GM18909 (cell line): ENCODE data around the gene NCK1.
A peak's percentile ranks its signal among the peaks of the same experiment; 100 is the strongest.
"Not testable (repeated sequence)": the region's sequence is repeated elsewhere in the genome, so short reads cannot be mapped to it uniquely, and the experiment has no call there.

Experiments used
- ATAC-seq: cut with Tn5 transposase; IDR thresholded peaks from one replicate; pipeline ENCODE4 v1.9.1; 2021; ENCODE audit warnings: mild to moderate bottlenecking; ENCODE audit not compliant: unreplicated experiment, poor library complexity

Gene NCK1

DNA sequence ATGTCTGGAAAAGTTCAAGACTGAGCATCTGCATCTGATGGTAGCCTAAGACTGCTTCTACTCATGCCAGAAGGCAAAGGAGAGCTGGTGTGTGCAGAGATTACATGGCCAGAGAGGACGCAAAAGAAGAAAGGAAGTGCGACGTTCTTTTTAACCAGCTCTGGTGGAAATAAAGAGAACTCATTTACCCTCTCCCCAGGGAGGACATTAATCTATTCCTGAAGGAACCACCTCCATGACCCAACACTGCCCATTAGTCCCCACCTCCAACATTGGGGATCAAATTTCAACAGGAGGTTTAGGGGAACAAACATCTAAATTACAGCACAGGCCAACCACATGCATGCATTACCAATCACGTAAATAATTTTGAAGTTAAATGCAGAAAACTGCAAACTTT is 1.5 kb upstream of the NCK1 start:
- no peak for ATAC-seq

DNA sequence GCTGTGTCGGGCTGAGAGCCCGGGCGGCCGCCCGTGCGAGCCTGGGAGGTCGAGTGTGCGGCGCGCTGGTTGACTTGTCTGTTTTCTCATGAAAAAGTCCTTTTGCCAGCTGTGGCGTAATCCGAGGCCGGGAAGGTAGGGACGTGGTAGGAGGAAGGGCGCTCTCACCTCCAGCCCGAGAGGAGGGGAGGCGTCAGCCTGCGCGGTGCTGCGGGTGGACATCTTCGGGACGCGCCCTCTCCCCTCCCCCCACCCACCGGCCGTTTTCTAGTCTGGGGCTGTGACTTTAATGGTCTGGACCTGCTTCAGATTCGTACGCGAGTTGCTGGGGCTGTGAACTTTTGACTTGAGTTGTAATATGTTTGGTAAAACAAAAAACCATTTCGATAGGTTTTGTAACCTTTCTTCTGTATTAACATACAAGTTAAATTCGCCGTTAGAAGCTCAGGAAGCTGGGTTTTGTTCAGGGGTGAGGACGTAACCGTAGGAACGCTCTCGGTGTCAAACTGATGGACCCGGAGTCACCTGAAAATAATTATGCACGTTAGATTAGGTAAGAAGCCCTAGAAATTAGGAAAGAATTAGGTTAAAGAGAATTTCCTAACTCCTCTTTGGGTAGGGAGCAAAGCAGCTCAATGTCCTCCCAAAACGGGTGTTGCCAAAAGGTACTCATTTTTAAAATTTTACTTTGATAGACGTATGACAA is 762 bp downstream of the NCK1 start:
- peak; percentile 24 for ATAC-seq

- no peak for ATAC-seq
Observed at GRCh38 chr3:136869282-136869681, 7.3 kb downstream of the NCK1 start.

DNA sequence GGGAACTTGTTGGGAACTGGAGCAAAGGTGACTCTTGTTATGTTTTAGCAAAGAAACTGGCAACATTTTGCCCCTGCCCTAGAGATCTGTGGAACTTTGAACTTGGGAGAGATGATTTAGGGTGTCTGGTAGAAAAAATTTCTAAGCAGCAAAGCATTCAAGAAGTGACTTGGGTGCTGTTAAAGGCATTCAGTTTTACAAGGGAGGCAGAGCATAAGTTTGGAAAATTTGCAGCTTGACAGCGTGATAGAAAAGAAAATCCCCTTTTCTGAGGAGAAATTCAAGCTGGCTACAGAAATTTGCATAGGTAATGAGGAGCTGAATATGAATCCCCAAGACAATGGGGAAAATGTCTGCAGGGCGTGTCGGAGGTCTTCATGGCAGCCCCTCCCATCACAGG is 10.2 kb downstream of the NCK1 start:
- not testable (repeated sequence) for ATAC-seq

DNA sequence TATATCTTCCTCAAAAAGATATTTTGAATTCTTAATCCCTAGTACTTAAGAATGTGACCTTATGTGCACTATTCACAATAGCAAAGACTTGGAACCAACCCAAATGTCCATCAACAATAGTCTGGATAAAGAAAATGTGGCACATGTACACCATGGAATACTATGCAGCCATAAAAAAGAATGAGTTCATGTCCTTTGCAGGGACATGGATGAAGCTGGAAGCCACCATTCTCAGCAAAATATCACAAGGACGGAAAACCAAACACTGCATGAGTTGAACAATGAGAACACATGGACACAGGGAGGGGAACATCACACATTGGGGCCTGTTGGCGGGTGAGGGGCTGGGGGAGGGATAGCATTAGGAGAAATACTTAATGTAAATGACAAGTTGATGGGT is 17.5 kb downstream of the NCK1 start:
- ATAC-seq, result not testable (repeated sequence)

GRCh38 chr3:136882571-136882970 is 20.6 kb downstream of the NCK1 start:
- peak; percentile 46 for ATAC-seq

DNA sequence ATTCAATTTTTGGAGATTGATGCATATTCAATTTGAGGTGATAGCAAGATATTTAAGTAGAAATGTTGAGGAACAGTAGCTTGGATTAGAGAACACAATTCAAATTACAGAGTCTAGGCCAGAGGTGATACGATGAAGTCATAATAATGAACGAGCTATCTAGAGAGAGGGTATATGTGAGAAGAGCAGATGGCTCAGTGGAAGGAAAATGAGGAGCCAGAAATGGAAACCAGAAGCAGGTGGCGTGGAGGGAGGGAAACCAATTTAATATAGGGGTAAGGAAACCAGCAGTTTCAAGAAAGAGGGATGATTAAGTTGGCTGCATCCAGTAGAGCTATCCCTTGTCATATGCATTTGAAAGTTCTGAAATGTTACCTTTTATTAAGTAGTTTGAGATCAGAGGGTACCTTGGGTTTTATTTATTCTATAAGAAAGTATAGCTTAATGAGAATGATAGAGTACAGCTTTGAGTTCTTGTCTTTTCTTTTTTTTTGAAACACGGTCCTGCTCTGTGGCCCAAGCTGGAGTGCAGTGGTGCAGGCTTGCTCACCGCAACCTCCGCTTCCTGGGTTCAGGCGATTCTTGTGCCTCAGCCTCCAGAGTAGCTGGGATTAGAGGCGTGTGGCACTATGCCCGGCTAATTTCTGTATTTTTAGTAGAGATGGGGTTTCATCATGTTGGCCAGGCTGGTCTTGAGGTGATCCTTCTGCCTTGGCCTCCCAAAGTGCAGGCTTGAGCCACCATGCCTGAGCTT is 22.1 kb downstream of the NCK1 start:
- no peak for ATAC-seq

- peak; percentile 55 for ATAC-seq
Observed at GRCh38 chr3:136885357-136886213, 23.6 kb downstream of the NCK1 start.

GRCh38 chr3:136889947-136890346 is 27.9 kb downstream of the NCK1 start:
- no peak for ATAC-seq

DNA sequence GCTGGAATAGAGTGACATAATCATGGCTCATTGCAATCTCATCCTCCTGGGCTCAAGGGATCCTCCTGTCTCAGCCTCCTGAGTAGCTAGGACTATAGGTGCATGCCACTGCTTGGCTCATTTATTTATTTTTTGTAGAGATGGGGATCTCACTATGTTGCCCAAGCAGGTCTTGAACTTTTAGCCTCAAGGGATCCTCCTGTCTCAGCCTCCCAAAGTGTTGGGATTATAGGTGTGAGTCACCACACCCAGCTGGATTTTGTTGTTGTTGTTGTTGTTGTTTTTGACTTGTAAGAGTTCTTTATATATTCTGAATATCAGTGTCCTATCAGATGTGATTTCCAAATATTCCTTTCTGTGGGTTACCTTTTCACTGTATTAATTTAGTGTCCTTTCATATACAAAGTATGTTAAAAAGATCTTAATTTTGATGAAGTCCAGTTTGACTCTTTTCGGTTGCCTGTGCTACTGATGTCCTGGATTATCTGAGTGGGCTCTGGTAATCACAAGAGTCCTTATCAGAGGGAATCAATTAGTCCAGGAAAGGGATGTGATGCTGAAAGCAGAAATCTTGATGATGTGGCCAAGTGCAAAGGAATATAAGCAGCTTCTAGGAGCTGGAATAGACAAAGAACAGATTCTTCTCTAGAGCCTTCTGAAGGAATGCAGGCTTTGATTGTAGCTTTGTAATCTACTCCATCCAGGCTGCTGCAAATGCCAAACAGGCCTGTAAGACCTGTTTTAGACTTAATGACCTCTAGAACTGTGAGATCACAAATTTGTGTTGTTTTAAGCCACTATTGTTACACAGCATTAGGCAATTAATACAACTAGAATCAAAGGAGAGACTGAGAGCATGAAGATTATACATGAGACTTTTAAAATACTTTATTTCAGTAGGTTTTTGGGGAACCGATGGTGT is 30.2 kb downstream of the NCK1 start:
- no peak for ATAC-seq

GRCh38 chr3:136893848-136894443 is 31.9 kb downstream of the NCK1 start:
- ATAC-seq, result no peak

DNA sequence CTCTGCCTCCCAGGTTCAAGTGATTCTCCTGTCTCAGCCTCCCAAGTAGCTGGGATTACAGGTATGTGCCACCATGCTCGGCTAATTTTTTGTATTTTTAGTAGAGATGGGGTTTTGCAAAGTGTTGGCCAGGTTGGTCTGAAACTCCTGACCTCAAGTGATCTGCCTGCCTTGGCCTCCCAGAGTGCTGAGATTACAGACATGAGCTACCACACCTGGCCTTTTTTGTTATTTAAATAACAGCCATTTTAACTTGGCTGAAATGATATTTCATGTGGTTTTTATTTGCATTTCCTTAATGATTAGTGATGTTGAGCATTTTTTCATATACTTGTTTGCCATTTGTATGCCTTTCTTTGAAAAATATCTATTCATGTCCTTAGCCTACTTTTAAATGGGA is 35.2 kb downstream of the NCK1 start:
- ATAC-seq, result not testable (repeated sequence)

- ATAC-seq, result no peak
Observed at GRCh38 chr3:136898549-136898948, 36.5 kb downstream of the NCK1 start.

DNA sequence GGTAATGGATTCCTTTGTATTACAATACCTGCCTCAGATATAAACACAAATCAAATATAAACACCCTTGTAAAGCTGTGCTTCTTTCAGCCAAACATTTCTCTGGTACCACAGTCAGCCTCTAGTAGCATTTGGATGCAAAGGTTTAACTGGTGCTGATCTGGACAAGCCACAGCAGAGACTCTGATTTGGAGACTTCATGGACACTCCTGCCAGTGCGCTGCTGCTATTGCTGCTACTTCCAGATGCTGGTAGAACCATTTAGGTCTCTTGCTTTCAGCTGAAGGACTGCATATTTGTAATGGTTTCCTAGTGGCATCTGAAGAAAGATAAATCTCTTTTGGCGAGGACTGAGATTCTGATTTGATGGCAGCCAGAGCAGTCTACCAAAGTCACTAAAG is 36.9 kb downstream of the NCK1 start:
- ATAC-seq, result no peak

DNA sequence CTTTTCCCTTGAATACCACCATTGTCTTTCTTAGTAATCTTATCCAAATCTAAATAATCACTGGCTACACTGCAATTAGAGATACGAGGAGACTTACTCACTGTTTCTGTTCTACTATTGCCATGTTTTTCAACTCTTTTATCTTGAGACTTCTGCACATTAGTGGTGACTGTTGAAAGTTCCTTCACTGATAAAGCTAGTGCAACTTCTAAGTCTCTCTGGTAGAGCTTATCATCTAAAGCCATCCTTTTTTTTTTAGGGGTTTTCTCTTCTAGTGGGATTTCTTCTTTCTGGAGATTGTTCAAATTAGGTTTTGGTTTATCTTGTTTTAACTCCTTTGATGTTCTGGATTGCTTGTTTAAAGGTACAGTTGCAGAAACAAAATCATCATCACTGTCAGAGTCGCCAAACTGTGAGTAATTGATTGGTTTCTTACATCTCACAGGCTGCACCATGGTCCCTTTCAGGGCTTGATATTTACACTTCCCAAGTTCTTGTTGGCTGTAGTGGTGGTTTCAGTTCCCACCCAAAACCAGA is 37.7 kb downstream of the NCK1 start:
- ATAC-seq, result no peak

GRCh38 chr3:136900694-136901093 is 38.7 kb downstream of the NCK1 start:
- not testable (repeated sequence) for ATAC-seq

GRCh38 chr3:136901391-136901790 is 39.4 kb downstream of the NCK1 start:
- ATAC-seq, result no peak

GRCh38 chr3:136902530-136902929 is 40.5 kb downstream of the NCK1 start:
- not testable (repeated sequence) for ATAC-seq

GRCh38 chr3:136903899-136904298 is 41.9 kb downstream of the NCK1 start:
- ATAC-seq, result no peak
